Medulla oblongata (tissue), 1 donor: Measurements from ENCODE around the gene SGCA.

ENCODE experiments used
- DNase-seq: peaks from one replicate; pipeline ENCODE4 v3.0.0-alpha.2; 2015; ENCODE audit errors: extremely low spot score

Gene SGCA

GRCh38 chr17:50166518-50167181, 845 bp downstream of the SGCA start:
- no peak for DNase-seq

DNA sequence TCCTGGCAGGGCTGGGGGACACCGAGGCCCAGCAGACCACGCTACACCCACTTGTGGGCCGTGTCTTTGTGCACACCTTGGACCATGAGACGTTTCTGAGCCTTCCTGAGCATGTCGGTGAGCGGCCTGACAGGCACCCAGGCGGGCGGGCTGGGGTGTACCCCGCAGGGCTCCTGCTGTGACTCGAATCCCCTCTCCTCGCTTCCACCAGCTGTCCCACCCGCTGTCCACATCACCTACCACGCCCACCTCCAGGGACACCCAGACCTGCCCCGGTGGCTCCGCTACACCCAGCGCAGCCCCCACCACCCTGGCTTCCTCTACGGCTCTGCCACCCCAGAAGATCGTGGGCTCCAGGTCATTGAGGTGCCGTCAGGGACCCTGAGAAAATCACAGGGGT, 1.6 kb downstream of the SGCA start:
- DNase-seq: no peak

DNA sequence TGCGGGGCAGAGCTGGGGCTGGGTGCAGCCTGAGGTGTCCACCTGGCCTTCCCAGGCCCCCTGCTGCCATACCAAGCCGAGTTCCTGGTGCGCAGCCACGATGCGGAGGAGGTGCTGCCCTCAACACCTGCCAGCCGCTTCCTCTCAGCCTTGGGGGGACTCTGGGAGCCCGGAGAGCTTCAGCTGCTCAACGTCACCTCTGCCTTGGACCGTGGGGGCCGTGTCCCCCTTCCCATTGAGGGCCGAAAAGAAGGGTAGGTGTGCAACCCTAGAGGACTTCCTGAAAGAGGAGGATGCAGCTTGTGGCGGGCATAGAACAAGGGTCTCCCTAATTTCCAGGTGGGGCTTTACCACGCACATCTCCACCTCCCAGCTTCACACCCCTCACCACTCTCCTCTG, 2.5 kb downstream of the SGCA start:
- DNase-seq: no peak

DNA sequence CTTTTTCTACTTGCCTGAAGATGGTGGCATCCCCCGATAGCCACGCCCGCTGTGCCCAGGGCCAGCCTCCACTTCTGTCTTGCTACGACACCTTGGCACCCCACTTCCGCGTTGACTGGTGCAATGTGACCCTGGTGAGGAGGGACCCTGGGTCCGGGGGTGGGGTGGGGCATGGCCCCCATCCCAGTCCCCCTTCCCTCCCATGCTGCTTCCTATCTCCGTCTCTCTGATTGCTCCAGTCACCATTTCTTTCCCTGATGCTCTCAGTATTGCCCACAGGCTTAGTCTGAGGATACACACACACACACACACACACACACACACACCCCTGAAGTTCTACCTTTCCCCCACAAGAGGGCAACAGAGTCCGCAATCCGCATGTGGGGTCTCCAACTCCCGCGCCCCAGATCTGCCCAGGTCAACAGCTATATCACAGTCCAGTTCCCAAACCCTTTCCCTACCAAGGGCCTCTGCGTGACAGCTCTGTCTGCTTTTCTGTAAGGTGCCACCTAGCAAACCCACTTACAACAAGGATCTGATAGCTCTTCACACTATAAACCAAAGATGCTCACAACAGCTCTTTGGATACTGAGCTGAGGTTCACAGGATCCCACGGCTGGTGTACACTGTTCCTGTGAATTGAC, 3.4 kb downstream of the SGCA start:
- DNase-seq: peak; percentile 64

DNA sequence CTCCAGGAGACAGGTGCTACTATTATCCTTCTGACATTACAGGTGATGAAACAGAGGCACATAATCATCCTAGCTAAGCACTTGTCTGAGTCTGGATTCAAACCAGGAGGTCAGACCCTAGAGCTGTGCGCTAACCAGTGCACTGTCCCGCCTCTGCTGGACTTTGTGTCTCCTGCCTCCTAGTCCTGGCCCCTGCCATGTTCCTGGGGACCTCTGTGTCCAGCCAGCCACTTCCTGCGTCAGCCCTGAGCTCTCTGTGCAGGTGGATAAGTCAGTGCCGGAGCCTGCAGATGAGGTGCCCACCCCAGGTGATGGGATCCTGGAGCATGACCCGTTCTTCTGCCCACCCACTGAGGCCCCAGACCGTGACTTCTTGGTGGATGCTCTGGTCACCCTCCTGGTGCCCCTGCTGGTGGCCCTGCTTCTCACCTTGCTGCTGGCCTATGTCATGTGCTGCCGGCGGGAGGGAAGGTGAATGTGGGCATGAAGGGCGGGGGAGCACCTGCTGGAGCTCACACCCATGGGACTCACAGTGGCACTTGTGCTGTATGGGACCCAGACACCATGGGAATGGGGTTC, 4.2 kb downstream of the SGCA start:
- DNase-seq: no peak

DNA sequence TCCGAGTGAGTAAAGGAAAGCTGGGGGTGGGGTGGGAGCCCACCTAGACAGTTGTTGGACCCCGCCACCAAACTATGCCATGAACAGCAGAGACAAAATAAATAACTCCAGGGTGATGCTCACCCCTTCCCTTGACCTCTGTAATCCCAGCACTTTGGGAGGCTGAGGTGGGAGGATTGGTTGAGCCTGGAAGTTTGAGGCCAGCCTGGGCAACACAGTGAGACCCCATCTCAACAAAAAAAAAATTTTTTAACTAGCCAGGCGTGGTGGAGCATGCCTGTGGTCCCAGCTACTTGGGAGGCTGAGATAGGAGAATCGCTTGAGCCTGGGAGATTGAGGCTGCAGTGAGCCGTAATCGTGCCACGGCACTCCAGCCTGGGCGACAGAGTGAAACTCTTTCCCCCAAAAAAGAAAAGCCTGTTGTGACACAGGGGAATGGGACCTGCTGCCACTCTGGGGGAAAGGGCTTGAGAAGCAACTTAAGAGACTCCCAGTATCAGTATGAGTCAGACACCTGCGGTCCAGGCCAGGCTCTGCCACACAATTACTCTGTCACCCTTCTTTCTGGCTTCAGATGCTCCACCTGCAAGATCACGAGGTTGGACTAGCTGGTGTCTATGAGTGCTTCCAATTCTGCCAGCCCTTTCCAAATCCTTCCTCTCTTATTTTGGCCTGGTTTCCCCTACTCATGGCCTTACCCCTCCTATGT, 5.0 kb downstream of the SGCA start:
- DNase-seq: no peak

DNA sequence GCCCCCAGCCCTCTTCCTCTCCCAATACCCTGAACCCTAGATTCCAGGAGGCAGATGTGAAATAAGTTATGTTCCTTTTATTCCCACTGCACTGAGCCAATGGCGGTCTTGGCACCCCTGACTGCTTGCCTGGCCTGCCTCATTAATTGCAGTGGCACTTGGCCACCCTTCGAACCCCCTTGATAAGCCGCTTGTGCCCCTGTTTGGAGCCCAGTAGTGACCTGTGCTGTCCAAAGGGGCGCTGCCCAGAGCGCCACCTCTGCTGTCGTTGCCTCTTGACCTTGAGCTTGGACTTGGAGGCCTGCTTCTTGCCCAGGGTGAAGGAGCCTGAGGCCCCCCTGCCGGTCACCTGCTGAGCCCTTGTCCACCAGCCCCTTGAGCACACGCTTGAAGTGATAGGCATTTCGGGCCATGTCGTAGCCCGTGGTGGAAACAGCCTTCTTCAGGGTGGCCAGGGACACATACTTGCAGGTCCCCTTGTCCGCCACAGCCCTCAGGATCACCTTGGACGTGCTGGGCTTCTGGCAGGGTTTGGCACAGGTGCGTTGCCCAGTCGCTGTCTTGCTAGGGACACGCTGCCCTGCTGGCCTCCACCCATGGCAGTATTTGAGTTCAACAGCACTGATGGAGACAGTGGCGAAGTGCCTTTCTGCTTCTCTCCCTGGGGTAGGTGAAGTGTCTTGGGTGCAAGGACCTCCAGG, 5.7 kb downstream of the SGCA start:
- DNase-seq: no peak

DNA sequence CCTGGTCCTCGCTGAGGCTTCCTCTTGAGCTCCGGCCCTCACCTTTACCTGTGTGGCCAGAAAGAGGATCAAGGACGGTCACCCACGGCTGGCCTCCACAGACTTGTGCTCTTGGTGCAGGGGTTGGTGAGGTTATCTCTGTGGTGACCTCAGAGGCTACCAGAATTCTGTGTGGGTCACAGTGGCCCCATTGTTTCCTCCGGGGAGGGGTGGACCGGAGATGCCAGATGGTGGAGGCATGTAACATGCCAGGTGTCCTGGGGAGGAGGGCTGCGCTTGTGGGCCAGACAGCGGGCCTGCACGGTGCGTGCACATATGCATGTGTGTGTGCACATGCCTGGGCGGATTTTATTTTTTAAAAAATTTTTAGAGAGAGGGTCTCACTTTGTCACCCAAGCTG, 6.3 kb downstream of the SGCA start:
- no peak for DNase-seq

DNA sequence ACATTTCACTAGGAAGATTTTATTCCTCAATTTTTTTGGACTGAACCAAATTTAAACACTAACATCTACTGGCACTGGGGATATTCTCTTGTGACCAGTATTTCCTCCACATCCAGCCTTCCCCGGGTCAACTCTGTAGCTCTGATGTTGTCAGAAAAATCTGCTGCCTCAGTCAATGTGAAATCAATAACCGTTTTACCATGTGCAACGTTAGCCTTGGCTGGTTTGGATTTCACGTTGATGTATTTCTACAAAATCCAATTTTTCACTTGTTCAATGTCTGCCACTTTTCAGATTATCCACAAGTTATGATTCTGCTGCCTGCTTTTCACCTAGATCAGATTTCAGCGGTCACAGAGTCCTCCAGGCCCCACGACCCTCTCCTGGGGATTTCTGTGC, 7.1 kb downstream of the SGCA start:
- DNase-seq: no peak

GRCh38 chr17:50173335-50173941, 7.6 kb downstream of the SGCA start:
- DNase-seq: no peak

DNA sequence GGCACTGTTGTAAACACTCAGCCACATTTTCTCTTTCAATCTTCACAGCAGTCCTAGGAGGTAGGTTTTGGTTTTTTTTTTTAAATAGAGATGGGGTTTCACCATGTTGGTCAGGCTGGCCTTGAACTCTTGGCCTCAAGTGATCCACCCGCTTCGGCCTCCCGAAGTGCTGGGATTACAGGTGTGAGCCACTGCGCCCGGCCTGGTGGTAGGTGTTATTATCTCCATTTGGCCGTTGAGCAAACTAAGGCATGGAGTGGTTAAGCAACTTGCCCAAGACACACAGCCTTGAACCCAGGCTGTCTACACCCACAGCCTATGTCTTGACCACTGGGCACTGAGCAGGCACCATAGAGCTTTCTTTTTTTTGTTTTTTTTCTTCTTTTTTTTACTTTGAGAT, 8.6 kb downstream of the SGCA start:
- no peak for DNase-seq

- no peak for DNase-seq
Observed at GRCh38 chr17:50175035-50175807, 9.4 kb downstream of the SGCA start.

DNA sequence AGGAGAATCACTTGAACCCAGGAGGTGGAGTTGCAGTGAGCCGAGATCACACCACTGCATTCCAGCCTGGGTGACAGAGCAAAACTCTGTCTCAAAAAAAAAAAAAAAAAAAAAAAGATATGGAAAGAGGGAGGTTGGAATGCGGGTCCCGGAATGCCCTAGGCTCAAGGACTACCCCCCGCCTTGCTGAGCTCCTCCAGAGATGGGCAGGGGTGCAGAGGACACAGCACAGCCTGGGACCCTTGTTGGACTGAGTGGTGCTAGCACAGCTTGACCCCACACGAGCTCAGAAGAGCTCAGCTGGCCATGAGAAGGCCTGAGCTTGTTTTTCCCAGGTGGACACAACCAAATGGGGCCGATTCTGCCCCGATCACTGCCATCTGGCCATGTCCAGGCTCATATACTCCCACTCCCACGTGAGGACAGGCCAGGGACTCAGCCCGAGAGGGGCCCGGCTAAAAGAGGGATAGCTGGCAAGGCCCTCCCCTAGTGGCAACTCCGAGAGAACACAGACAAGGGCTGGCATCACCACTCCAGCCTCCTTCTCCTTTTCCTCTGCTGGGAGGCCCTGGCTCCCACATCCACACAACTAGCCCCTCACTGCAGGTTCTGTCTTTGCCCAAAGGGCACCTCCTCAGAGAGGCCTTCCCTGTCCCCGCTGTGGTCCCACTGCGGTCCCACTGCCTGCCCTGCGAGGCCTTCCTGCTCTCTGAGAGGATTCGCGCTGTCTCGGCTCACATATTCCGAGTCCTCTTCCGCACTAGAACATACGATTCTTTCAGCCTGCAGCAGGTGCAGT, 11.0 kb downstream of the SGCA start:
- no peak for DNase-seq

- no peak for DNase-seq
Observed at GRCh38 chr17:50177476-50177875, 11.7 kb downstream of the SGCA start.

DNA sequence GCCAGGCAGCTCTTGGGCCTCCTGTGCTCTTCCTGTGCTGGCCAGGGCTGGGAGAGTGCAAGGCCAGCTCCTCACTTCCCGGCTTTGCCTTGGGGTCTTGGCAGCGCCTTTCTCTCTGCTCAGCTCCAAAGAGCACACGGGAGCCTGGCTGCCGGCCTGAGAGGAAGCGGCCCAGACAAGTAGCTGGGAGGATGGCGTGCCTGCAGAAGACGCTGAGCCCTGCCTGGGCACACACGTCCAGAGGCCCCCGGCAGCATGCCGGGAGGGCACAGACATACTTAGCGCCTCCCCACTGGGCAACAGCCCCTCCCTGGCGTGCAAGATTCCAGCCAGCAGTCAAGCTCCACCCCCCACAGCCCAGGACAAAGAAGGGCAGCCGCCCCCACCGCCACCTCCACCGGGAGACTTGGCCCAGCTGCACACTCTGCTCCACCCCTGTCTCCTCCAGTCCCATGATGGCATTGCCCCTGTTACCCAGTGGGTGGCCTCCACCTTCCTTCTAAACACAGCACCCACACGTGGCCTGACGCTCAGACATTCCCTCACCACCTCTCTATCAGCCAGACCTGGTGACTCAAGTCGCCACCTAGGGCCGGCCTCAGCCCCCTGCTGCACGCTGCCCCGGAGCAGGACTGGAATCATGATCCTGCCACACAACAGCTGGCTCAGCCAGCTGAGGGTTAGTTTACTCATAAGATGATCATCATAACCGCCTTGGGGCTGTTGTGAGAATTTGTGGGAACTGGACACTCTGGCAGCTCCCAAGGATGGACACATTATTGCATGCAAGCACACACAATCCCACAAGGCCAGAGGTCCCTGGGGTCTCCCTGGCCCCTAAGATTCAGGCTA, 12.4 kb downstream of the SGCA start:
- peak; percentile 61 for DNase-seq

DNA sequence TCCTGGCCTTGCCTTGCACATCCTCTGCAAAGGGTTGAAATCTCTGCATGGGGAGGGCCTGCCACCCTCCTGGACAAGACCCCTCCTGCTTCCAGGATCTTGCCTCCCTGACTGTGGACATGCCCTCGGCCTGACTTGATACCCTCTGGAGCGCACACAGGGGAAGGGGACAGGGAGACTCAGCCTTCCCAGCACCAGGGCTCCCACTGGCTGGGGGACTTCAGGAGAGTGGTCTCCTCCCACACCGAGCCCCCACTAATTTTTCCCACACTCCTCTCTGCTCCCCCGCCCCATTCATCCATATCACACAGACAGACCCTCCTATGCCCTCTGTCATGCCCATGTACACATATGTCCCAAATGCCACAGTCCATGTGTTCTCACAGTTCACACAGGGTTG, 14.3 kb downstream of the SGCA start:
- no peak for DNase-seq

DNA sequence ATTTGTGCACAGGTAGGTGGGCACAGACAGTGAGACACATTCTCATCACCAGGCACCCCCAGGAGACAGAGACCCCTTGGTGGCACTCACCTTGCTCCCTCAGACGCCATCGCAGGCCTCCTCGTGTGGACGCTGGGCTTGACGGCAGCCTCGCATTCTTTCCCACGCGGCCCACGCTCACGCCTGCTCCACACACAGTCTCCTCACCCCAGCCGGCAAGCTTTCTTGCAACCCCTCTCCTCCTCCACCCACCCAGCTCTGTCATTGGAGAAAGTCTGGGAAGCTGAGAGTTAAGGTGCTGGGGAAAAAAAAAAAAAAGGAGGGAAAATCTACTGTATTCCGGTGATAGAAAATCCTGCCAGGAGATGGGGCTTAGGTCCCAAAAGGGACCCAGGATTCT, 14.8 kb downstream of the SGCA start:
- no peak for DNase-seq

DNA sequence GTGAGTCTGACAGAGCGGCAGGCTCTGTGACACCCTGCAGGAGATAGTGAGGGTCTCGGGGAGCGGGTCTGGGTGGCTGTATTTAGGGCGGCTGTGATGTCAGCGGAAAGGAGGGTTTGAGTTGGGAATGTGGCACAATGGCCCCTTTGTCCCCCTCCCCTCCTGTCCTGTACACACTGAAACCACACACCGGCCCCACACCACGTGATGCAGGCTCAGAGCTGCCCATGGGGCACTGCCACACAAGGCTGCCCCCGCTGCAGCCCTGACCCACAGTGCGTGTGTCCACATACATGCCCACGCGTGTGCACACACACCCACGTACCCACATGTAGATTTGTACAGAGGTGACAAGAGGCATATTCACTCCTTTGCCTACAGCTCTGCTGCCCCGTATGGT, 15.3 kb downstream of the SGCA start:
- peak; percentile 63 for DNase-seq
